GM06990 (cell line): ENCODE data around the gene COL27A1.

Experiments used
- DNase-seq: peaks from one replicate; pipeline ENCODE4 v3.0.0-alpha.2; 2011; ENCODE audit not compliant: insufficient read length; ENCODE audit errors: extremely low read depth
- H3K27me3 ChIP-seq: replicated peaks from 2 replicates; pipeline ENCODE4 v1.6.0; 2011; ENCODE audit warnings: low read length; ENCODE audit not compliant: control insufficient read depth, insufficient read depth
- H3K36me3 ChIP-seq: 2 replicates; pipeline ENCODE4 v1.5.1; 2011; ENCODE audit warnings: low read length; ENCODE audit not compliant: control insufficient read depth, insufficient read depth
- H3K4me3 ChIP-seq: replicated peaks from 2 replicates; pipeline ENCODE4 v1.5.1; 2011; ENCODE audit warnings: low read depth, mild to moderate bottlenecking, control low read depth, low read length
- TF ChIP-seq, protein P1 (sequence below): IDR thresholded peaks from 2 replicates; pipeline ENCODE4 v1.5.1; 2011; ENCODE audit warnings: low read length, control low read depth, mild to moderate bottlenecking, inconsistent platforms; ENCODE audit not compliant: insufficient read depth, poor library complexity, severe bottlenecking

The COL27A1 gene

DNA sequence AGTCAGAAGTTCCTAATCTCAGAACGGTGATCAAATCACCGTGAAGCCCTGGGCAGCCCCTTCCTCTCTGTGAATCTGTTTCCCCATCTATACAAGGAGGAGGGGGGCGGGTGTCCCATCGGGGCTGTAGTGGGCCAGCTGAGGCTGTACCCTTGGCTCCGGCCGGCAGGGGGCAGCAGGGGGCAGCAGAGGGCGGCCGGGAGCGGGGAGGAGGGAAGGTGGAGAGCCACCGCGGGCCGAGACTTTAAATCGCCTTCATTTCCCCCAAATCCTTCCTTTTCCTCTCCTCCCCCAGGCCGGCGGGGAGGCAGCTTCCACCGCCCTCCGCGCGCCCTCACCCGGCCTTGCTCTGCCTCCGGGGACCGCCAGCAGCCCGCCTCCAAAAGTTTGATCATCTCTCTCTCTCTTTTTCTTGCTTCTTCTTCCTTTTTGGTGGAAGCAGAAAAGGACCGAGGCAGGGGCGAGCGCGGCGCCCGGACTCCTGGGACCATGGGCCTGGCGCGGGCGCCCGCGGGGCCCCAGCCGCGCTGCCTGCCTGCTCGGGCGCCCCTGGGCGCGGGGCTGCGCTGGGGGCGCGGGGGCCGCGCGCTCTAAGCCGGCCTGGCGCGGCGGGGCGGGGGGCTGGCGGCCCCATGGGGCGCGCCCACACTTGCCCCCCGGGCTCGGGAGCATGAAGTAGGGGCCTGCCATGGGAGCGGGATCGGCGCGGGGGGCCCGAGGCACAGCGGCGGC lies at the start of gene COL27A1:
Gene COL27A1 (plus strand): TSS at position 275 of the 732 bp plus-strand sequence. CDS start 414 bp downstream, at position 689.
- Histone ChIP-seq H3K4me3 (peak within 1 kb of the TSS; percentile 13; the same call in 1 of the 2 replicates), H3K27me3 (peaks cover 2% of the 10 kb centered on the region), H3K36me3 (no peaks in the 10 kb centered on the region)

DNA sequence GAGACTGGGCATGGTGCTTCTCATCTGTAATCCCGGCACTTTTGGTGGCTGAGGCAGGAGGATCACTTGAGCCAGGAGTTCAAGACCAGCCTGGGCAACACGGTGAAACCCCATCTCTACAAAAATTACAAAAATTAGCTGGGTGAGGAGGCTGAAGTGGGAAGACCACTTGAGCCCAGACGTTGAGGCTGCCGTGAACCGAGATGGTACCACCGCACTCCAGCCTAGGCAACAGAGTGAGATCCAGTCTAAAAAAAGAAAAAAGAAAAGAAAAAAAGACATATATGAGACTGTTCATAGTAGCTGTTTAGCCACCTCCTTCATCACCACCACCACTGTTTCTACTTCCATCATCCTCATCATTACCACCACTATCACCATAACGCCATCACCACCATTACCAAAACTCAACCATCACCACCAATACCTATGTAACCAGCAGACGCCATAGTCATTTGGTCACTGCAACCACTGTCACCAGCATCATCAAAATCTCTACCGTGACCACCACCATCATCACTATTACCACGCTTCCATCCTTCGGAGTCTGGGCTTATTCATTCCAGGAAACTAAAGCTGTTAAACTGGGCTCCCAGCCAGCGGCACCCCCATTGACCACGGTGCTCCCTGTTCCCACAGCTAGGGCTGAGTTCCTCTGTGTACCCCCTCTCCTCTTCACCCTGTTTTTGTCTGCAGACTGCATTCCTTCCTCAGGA lies 47.9 kb upstream of the COL27A1 start:
- no peaks in the 10 kb centered on the region for H3K36me3 ChIP-seq
- H3K4me3 ChIP-seq: no peak overlapping the region
- no peak for DNase-seq
- TF ChIP-seq, protein P1, sequence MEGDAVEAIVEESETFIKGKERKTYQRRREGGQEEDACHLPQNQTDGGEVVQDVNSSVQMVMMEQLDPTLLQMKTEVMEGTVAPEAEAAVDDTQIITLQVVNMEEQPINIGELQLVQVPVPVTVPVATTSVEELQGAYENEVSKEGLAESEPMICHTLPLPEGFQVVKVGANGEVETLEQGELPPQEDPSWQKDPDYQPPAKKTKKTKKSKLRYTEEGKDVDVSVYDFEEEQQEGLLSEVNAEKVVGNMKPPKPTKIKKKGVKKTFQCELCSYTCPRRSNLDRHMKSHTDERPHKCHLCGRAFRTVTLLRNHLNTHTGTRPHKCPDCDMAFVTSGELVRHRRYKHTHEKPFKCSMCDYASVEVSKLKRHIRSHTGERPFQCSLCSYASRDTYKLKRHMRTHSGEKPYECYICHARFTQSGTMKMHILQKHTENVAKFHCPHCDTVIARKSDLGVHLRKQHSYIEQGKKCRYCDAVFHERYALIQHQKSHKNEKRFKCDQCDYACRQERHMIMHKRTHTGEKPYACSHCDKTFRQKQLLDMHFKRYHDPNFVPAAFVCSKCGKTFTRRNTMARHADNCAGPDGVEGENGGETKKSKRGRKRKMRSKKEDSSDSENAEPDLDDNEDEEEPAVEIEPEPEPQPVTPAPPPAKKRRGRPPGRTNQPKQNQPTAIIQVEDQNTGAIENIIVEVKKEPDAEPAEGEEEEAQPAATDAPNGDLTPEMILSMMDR: no peak
- no peaks in the 10 kb centered on the region; the same call in none of the 2 replicates for H3K27me3 ChIP-seq

More for the DNA sequence above, at the start of gene COL27A1:
- TF ChIP-seq, protein P1: peak; percentile 96
- peak; percentile 60 for DNase-seq

DNA sequence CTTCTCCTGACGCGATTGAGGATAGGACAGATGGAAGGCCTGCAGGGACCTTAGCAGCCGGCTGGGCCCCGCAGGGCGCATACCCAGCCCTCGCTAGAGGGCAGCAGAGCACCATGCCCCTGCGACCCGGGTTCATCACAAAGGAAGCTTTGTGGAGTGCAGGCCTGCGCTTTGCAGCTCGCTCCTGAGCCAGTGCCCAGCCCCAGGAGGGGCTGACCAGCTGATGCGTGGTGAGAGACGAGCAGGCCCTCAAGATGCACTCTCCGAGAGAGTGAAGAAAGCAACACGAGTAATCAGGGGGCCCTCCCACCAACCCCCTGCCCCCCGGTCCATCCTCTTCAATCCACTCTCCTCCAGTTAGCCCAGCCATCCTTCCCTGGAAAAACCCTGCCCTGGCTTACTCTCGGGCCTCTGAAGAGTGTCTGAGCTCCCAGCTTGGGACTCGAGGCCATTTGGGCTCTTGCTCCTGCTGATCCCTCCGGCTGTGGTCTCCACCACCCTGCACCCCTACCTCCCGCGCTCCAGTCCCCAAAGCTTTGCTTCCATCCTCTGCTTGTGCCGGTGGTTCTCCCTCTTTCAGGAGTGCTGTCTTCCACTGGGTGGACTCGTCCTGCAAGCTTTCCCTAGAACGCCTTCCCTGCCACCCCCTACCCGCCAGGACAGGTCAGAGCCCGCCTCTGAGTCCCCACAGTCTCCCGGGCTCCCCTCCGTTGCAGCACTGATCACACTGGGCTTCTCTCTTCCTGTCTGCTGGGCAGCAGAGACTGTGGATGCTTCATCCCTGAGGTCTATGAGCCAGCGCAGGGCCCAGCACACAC lies 47.1 kb upstream of the COL27A1 start:
- peak; percentile 43 for DNase-seq
- H3K4me3 ChIP-seq: no peak overlapping the region
- no peaks in the 10 kb centered on the region for H3K36me3 ChIP-seq
- H3K27me3 ChIP-seq: no peaks in the 10 kb centered on the region; the same call in none of the 2 replicates
- TF ChIP-seq, protein P1: peak; percentile 99

DNA sequence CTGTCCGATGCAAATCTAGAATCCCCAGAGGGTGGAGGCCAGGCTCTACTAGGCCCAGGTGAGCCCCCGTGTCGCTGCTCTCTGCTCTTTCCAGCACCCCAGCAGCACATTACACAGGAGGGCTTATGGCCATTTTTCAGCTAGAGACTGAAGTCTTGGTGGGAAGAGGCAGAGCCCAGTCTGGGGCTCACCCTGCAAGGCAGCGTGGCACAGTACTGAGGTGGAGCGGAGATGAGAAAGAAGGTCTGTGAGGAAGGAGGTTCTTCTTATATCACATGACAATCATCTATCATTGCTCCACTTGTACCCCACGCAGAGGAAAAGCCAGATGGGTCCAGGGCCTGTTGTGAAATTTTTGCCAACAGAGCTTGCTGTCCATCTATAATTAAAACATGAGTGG lies 46.2 kb upstream of the COL27A1 start:
- Histone ChIP-seq H3K36me3 (no peaks in the 10 kb centered on the region), H3K4me3 (no peak overlapping the region), H3K27me3 (no peaks in the 10 kb centered on the region; the same call in none of the 2 replicates)
- DNase-seq: no peak
- TF ChIP-seq, protein P1: no peak

DNA sequence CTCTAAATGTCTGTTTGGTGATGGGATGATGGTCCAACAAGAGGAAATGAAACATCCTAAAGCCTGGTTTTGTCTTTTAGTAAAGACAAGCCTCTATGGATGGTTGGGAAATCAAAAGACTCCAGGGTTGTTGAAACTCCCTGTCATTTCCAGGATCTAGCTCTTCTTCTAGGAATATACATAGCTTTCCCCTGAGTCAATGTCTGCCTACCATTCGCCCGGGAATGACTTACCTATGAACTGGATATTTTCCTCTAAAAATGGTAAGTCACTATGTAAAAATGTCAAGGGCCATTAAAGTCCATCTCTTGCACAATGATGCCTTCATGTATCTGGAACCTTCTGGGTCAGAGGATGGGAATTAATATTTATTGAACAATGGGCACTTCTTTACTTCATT lies 45.2 kb upstream of the COL27A1 start:
- TF ChIP-seq, protein P1: no peak
- Histone ChIP-seq H3K27me3 (no peaks in the 10 kb centered on the region; the same call in none of the 2 replicates), H3K36me3 (no peaks in the 10 kb centered on the region), H3K4me3 (no peak overlapping the region)
- no peak for DNase-seq
